ENCODE results near the gene MYO5A. TPM values are rescaled to one million over a fixed set of nuclear protein-coding genes. Genes with fewer than 3 reads are reported as not detected.

The MYO5A gene
- total and polyA plus RNA-seq, 9 of the 15 experiments (the other 6 are each of a cell fraction or from before 2014, with no cell fraction given): 0.03 to 0.82 (median 0.40) TPM

- intact Hi-C loops (cut with micrococcal nuclease) (loop anchor here (5.0 kb wide), 1 partner anchor 248 kb away; no protein-coding TSS in a partner anchor), in situ Hi-C loops (cut with MboI) (no loop called here)
- no peaks in the 10 kb centered on the region for H3K9me3 ChIP-seq (replicated peaks; ENCODE audit: control insufficient read depth, insufficient read depth, low read depth, low read length)
- DNase-seq (ENCODE audit: extremely low read depth in 1 of 4, low spot score in 3 of 4) (no peak), ATAC-seq (no peak), FAIRE-seq (no peak)
- H3K4me2 ChIP-seq (ENCODE audit: insufficient read depth, low read length): no peak overlapping the region
- H3K9ac ChIP-seq (ENCODE audit: insufficient read depth in 1 of 2, low read depth in 2 of 2, low read length in 2 of 2): no peak overlapping the region
- no peaks in the 10 kb centered on the region for H3K36me3 ChIP-seq (ENCODE audit: control insufficient read depth, insufficient read depth, low read length)
- 0 out of 2 replicates have a peak, but pooled peaks cover 6% of the 10 kb centered on the region for H4K20me1 ChIP-seq (replicated peaks; ENCODE audit: control insufficient read depth, insufficient read depth, low read length)
- H3K4me3 ChIP-seq: no peak overlapping the region
- H3K27me3 ChIP-seq (ENCODE audit: control insufficient read depth in 2 of 2, insufficient read depth in 2 of 2, low read length in 2 of 2): peaks cover 8 to 9% of the 10 kb centered on the region in 2 experiments; a peak in 4 of 5 replicates
- no TSS peak for BruUV-seq (replicated peaks)
- POLR2A ChIA-PET: no interaction called here
- H3K9me1 ChIP-seq (ENCODE audit: control insufficient read depth, insufficient read depth, low read length): no peaks in the 10 kb centered on the region
- H2AFZ ChIP-seq (ENCODE audit: low read depth, low read length): no peak overlapping the region
- no peaks in the 10 kb centered on the region for H3K79me2 ChIP-seq (ENCODE audit: control insufficient read depth, insufficient read depth, low read length)
- no peaks in the 10 kb centered on the region for H3K4me1 ChIP-seq (replicated peaks in 1 of 2; ENCODE audit: control insufficient read depth in 2 of 2, insufficient read depth in 2 of 2, low read length in 2 of 2)
- WGBS (ENCODE audit: insufficient coverage, low coverage, missing lambda C conversion rate): 0% methylated on average over 2 of the region's 2 CpGs
- CTCF ChIA-PET (ENCODE audit: low intra/inter-chr PET ratio): no interaction called here
- no peak overlapping the region for H3K27ac ChIP-seq (ENCODE audit: extremely low read depth, low read depth, low read length)
- TF ChIP-seq RBM25 (IDR thresholded peaks at IDR 0.05; ENCODE audit: low read depth, low read length, severe bottlenecking) (no peak), DPF2 (IDR thresholded peaks at IDR 0.05) (no peak), SMAD3 (CRISPR knock-in tag; conservative IDR thresholded peaks at IDR 0.05) (no peak), HBP1 (CRISPR knock-in tag; IDR thresholded peaks at IDR 0.05) (no peak), MYC (IDR thresholded peaks at IDR 0.05; ENCODE audit: low read depth, low read length) (no peak), MYC (CRISPR knock-in tag; IDR thresholded peaks at IDR 0.05; ENCODE audit: borderline replicate concordance, low read depth) (no peak), ZNF785 (CRISPR knock-in tag; IDR thresholded peaks at IDR 0.05) (no peak), RBM15 (IDR thresholded peaks at IDR 0.05; ENCODE audit: insufficient read depth, low read length) (no peak), UBTF (IDR thresholded peaks at IDR 0.05; ENCODE audit: borderline replicate concordance in 1 of 2, low read depth in 2 of 2, low read length in 2 of 2) (no peak), HMG20A (CRISPR knock-in tag; conservative IDR thresholded peaks at IDR 0.05) (no peak), ZC3H11A (IDR thresholded peaks at IDR 0.05; ENCODE audit: low read depth, low read length) (no peak), MTA1 (IDR thresholded peaks at IDR 0.05; ENCODE audit: borderline replicate concordance) (no peak), HSF4 (CRISPR knock-in tag; IDR thresholded peaks at IDR 0.05; ENCODE audit: borderline replicate concordance) (no peak)
- TF ChIP-seq, protein P1, sequence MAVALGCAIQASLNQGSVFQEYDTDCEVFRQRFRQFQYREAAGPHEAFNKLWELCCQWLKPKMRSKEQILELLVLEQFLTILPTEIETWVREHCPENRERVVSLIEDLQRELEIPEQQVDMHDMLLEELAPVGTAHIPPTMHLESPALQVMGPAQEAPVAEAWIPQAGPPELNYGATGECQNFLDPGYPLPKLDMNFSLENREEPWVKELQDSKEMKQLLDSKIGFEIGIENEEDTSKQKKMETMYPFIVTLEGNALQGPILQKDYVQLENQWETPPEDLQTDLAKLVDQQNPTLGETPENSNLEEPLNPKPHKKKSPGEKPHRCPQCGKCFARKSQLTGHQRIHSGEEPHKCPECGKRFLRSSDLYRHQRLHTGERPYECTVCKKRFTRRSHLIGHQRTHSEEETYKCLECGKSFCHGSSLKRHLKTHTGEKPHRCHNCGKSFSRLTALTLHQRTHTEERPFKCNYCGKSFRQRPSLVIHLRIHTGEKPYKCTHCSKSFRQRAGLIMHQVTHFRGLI (CRISPR knock-in tag; IDR thresholded peaks at IDR 0.05): no peak
- TF ChIP-seq, protein P2, sequence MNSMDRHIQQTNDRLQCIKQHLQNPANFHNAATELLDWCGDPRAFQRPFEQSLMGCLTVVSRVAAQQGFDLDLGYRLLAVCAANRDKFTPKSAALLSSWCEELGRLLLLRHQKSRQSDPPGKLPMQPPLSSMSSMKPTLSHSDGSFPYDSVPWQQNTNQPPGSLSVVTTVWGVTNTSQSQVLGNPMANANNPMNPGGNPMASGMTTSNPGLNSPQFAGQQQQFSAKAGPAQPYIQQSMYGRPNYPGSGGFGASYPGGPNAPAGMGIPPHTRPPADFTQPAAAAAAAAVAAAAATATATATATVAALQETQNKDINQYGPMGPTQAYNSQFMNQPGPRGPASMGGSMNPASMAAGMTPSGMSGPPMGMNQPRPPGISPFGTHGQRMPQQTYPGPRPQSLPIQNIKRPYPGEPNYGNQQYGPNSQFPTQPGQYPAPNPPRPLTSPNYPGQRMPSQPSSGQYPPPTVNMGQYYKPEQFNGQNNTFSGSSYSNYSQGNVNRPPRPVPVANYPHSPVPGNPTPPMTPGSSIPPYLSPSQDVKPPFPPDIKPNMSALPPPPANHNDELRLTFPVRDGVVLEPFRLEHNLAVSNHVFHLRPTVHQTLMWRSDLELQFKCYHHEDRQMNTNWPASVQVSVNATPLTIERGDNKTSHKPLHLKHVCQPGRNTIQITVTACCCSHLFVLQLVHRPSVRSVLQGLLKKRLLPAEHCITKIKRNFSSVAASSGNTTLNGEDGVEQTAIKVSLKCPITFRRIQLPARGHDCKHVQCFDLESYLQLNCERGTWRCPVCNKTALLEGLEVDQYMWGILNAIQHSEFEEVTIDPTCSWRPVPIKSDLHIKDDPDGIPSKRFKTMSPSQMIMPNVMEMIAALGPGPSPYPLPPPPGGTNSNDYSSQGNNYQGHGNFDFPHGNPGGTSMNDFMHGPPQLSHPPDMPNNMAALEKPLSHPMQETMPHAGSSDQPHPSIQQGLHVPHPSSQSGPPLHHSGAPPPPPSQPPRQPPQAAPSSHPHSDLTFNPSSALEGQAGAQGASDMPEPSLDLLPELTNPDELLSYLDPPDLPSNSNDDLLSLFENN (IDR thresholded peaks at IDR 0.05; ENCODE audit: low read depth in 2 of 2, low read length in 2 of 2): no peak
These were observed 13.3 kb downstream of the MYO5A start for GRCh38 chr15:52515343-52515742.

All from K562 (cell line).